ENCODE measurements around the gene SERINC3. TPM values are rescaled to one million over a fixed set of nuclear protein-coding genes. Genes with fewer than 3 reads are reported as not detected.
A peak's percentile ranks its signal among the peaks of the same experiment; 100 is the strongest.

The SERINC3 gene
- total and polyA plus RNA-seq, 2 experiments from 2014 or later = 80.0 to 128 TPM

- H3K79me2 ChIP-seq = no peaks in the 10 kb centered on the region
- DNase-seq (ENCODE audit: low spot score) = no peak
- 71% methylated on average over 5 of the region's 5 CpGs for WGBS (ENCODE audit: low lambda C conversion rate, missing lambda C conversion rate)
Observed at GRCh38 chr20:44461803-44462174, 60.1 kb downstream of the SERINC3 start.

DNA sequence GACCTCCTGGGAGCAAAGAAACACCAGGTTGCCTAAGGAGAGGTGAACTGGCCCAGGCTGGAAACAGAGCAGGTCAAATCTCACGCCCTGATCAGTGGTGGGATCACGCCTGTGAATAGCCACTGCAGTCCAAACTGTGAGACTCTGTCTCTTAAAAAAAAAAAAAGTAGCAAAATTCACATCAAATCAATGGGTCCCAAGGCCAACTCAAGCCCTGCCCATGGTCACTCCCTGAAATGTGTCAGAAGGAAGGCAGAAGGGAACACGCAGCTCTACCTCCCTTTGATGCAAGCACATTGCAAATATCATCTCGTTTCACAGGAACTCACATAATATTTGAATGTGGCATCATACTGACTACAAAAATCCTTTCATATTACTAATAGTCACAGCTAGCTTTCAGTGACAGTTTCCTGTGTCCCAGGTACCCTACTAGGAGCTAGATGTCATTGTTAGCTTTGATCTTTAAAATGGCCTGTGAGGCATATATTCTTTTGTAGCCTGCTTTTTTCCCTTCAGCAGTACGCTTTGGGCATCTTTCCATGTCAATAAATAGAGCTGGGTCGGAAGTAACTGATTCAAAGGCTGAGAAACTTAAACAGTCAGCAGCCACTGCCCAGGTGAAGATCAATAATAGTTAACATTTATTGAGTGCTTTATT lies 60.6 kb downstream of the SERINC3 start:
- peak overlapping the region; percentile 43 for H3K27ac ChIP-seq
- no peak for TF ChIP-seq EZH2 (IDR thresholded peaks at IDR 0.05; ENCODE audit: borderline replicate concordance)
- TF ChIP-seq, protein P1, sequence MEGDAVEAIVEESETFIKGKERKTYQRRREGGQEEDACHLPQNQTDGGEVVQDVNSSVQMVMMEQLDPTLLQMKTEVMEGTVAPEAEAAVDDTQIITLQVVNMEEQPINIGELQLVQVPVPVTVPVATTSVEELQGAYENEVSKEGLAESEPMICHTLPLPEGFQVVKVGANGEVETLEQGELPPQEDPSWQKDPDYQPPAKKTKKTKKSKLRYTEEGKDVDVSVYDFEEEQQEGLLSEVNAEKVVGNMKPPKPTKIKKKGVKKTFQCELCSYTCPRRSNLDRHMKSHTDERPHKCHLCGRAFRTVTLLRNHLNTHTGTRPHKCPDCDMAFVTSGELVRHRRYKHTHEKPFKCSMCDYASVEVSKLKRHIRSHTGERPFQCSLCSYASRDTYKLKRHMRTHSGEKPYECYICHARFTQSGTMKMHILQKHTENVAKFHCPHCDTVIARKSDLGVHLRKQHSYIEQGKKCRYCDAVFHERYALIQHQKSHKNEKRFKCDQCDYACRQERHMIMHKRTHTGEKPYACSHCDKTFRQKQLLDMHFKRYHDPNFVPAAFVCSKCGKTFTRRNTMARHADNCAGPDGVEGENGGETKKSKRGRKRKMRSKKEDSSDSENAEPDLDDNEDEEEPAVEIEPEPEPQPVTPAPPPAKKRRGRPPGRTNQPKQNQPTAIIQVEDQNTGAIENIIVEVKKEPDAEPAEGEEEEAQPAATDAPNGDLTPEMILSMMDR (IDR thresholded peaks at IDR 0.05; ENCODE audit: poor library complexity) = no peak
- TF ChIP-seq EZH2phosphoT487 (IDR thresholded peaks at IDR 0.05; ENCODE audit: low read depth, severe bottlenecking, unreplicated experiment) = no peak
- no peak for DNase-seq (ENCODE audit: low spot score)
- H4K20me1 ChIP-seq (ENCODE audit: insufficient read depth, poor library complexity, severe bottlenecking) = no peaks in the 10 kb centered on the region
- no peaks in the 10 kb centered on the region for H3K79me2 ChIP-seq
- H3K36me3 ChIP-seq (replicated peaks; ENCODE audit: insufficient read depth, low read depth) = no peaks in the 10 kb centered on the region
- no peaks in the 10 kb centered on the region for H3K9me2 ChIP-seq (replicated peaks; ENCODE audit: insufficient read depth)
- no peak overlapping the region for H3K4me2 ChIP-seq
- no peaks in the 10 kb centered on the region for H3K27me3 ChIP-seq
- 59% methylated on average over 6 of the region's 6 CpGs for WGBS (ENCODE audit: low lambda C conversion rate, missing lambda C conversion rate)
- H3K4me1 ChIP-seq (ENCODE audit: insufficient read depth) = peaks cover 12% of the 10 kb centered on the region
- no peaks in the 10 kb centered on the region for H3K9me3 ChIP-seq (ENCODE audit: low read depth)
- H3K4me3 ChIP-seq = no peak overlapping the region
- H2AFZ ChIP-seq = no peak overlapping the region

More at GRCh38 chr20:44461803-44462174, 60.1 kb downstream of the SERINC3 start:
- peak overlapping the region; percentile 43 for H3K27ac ChIP-seq
- H3K9me3 ChIP-seq (ENCODE audit: low read depth) = no peaks in the 10 kb centered on the region
- H2AFZ ChIP-seq = no peak overlapping the region
- H3K4me1 ChIP-seq (ENCODE audit: insufficient read depth) = peaks cover 9% of the 10 kb centered on the region
- TF ChIP-seq EZH2 (IDR thresholded peaks at IDR 0.05; ENCODE audit: borderline replicate concordance) = no peak
- TF ChIP-seq, protein P1 (IDR thresholded peaks at IDR 0.05; ENCODE audit: poor library complexity) = no peak
- TF ChIP-seq EZH2phosphoT487 (IDR thresholded peaks at IDR 0.05; ENCODE audit: low read depth, severe bottlenecking, unreplicated experiment) = no peak
- no peak overlapping the region for H3K4me3 ChIP-seq
- no peak overlapping the region for H3K4me2 ChIP-seq
- H3K27me3 ChIP-seq = no peaks in the 10 kb centered on the region
- no peaks in the 10 kb centered on the region for H3K36me3 ChIP-seq (replicated peaks; ENCODE audit: insufficient read depth, low read depth)
- no peaks in the 10 kb centered on the region for H3K9me2 ChIP-seq (replicated peaks; ENCODE audit: insufficient read depth)
- no peaks in the 10 kb centered on the region for H4K20me1 ChIP-seq (ENCODE audit: insufficient read depth, poor library complexity, severe bottlenecking)

GRCh38 chr20:44460795-44461141 lies 61.1 kb downstream of the SERINC3 start:
- peak; percentile 70 for DNase-seq (ENCODE audit: low spot score)
- H3K4me1 ChIP-seq (ENCODE audit: insufficient read depth) = peaks cover 12% of the 10 kb centered on the region
- H3K27me3 ChIP-seq = no peaks in the 10 kb centered on the region
- H3K36me3 ChIP-seq (replicated peaks; ENCODE audit: insufficient read depth, low read depth) = no peaks in the 10 kb centered on the region
- H3K4me3 ChIP-seq = no peak overlapping the region
- no peaks in the 10 kb centered on the region for H3K9me2 ChIP-seq (replicated peaks; ENCODE audit: insufficient read depth)
- WGBS (ENCODE audit: low lambda C conversion rate, missing lambda C conversion rate) = 26% methylated on average over 3 of the region's 3 CpGs
- no peaks in the 10 kb centered on the region for H3K9me3 ChIP-seq (ENCODE audit: low read depth)
- no peak overlapping the region for H3K4me2 ChIP-seq
- no peaks in the 10 kb centered on the region for H3K79me2 ChIP-seq
- peak overlapping the region; percentile 43 for H3K27ac ChIP-seq
- TF ChIP-seq, protein P1 (IDR thresholded peaks at IDR 0.05; ENCODE audit: poor library complexity) = peak; percentile 57
- no peak for TF ChIP-seq EZH2phosphoT487 (IDR thresholded peaks at IDR 0.05; ENCODE audit: low read depth, severe bottlenecking, unreplicated experiment)
- H4K20me1 ChIP-seq (ENCODE audit: insufficient read depth, poor library complexity, severe bottlenecking) = no peaks in the 10 kb centered on the region
- H2AFZ ChIP-seq = no peak overlapping the region
